ENCODE data around the gene KIAA1958. TPM values are rescaled to one million over a fixed set of nuclear protein-coding genes. Genes with fewer than 3 reads are reported as not detected.
A peak's percentile ranks its signal among the peaks of the same experiment; 100 is the strongest.

KIAA1958 gene
- total RNA-seq, 6 experiments from 2014 or later, result 3.5 to 9.7 (median 4.5) TPM

GRCh38 chr9:112541685-112542084 is 55.1 kb downstream of the KIAA1958 start:
- H3K9me3 Mint-ChIP-seq, result no peaks in the 10 kb centered on the region
- H3K4me1 Mint-ChIP-seq (ENCODE audit: low read depth), result peaks cover 68% of the 10 kb centered on the region
- peak; percentile 68 for DNase-seq
- TF ChIP-seq CTCF (IDR thresholded peaks at IDR 0.05), result no peak
- H3K4me3 Mint-ChIP-seq, result peak overlapping the region; percentile 41; the same call in 1 of the 2 replicates
- H3K36me3 Mint-ChIP-seq (ENCODE audit: low read depth), result peaks cover 12% of the 10 kb centered on the region
- H3K27me3 Mint-ChIP-seq (ENCODE audit: insufficient read depth), result no peaks in the 10 kb centered on the region
- peak overlapping the region; percentile 36 for H3K27ac Mint-ChIP-seq

GRCh38 chr9:112542593-112543292 is 56.1 kb downstream of the KIAA1958 start:
- H3K27me3 Mint-ChIP-seq (ENCODE audit: insufficient read depth), result no peaks in the 10 kb centered on the region
- H3K4me3 Mint-ChIP-seq, result no peak overlapping the region
- no peak for DNase-seq
- H3K9me3 Mint-ChIP-seq, result no peaks in the 10 kb centered on the region
- no peak for TF ChIP-seq CTCF (IDR thresholded peaks at IDR 0.05)
- H3K4me1 Mint-ChIP-seq (ENCODE audit: low read depth), result peaks cover 62% of the 10 kb centered on the region
- no peak overlapping the region for H3K27ac Mint-ChIP-seq
- H3K36me3 Mint-ChIP-seq (ENCODE audit: low read depth), result peaks cover 6% of the 10 kb centered on the region

GRCh38 chr9:112544477-112544876 is 57.9 kb downstream of the KIAA1958 start:
- DNase-seq, result no peak
- Mint-ChIP-seq H3K27me3 (ENCODE audit: insufficient read depth) (no peaks in the 10 kb centered on the region), H3K4me1 (ENCODE audit: low read depth) (peaks cover 74% of the 10 kb centered on the region), H3K9me3 (no peaks in the 10 kb centered on the region), H3K36me3 (ENCODE audit: low read depth) (peaks cover 4% of the 10 kb centered on the region; the same call in 1 of the 2 replicates), H3K27ac (no peak overlapping the region), H3K4me3 (no peak overlapping the region)
- TF ChIP-seq CTCF (IDR thresholded peaks at IDR 0.05), result no peak

GRCh38 chr9:112545237-112545636 is 58.6 kb downstream of the KIAA1958 start:
- H3K9me3 Mint-ChIP-seq, result no peaks in the 10 kb centered on the region
- H3K27ac Mint-ChIP-seq, result no peak overlapping the region
- no peak for TF ChIP-seq CTCF (IDR thresholded peaks at IDR 0.05)
- no peak for DNase-seq
- H3K4me3 Mint-ChIP-seq, result no peak overlapping the region
- H3K4me1 Mint-ChIP-seq (ENCODE audit: low read depth), result peaks cover 70% of the 10 kb centered on the region
- no peaks in the 10 kb centered on the region; the same call in 1 of the 2 replicates for H3K27me3 Mint-ChIP-seq (ENCODE audit: insufficient read depth)
- no peaks in the 10 kb centered on the region; the same call in 1 of the 2 replicates for H3K36me3 Mint-ChIP-seq (ENCODE audit: low read depth)

- Mint-ChIP-seq H3K27ac (no peak overlapping the region; the same call in 1 of the 2 replicates), H3K36me3 (ENCODE audit: low read depth) (no peaks in the 10 kb centered on the region; the same call in 1 of the 2 replicates), H3K4me1 (ENCODE audit: low read depth) (peaks cover 62% of the 10 kb centered on the region), H3K9me3 (no peaks in the 10 kb centered on the region), H3K27me3 (ENCODE audit: insufficient read depth) (no peaks in the 10 kb centered on the region; the same call in 1 of the 2 replicates), H3K4me3 (peak overlapping the region; percentile 46)
- DNase-seq, result no peak
- TF ChIP-seq CTCF (IDR thresholded peaks at IDR 0.05), result no peak
Measured at GRCh38 chr9:112546149-112547012, 59.8 kb downstream of the KIAA1958 start.

All from HFFc6 (cell line).